A673 (cell line): ENCODE measurements around the gene FRMD3. TPM values are rescaled to one million over a fixed set of nuclear protein-coding genes. Genes with fewer than 3 reads are reported as not detected.

Experiments
- BruUV-seq: library from RNA; stranded (reverse); fragments of 400-500 nt; replicated peaks from 2 replicates; lab custom pipeline; 2021; lab: Mats Ljungman, UMichigan
- CTCF ChIA-PET: fragments of 300-600 bp; sonication (Branson Sonifier 250); formaldehyde crosslinking; loops from one replicate; lab custom pipeline; 2022; ENCODE audit warnings: antibody characterized with exemption; lab: Charles Lee
- POLR2A ChIA-PET: fragments of 300-600 bp; sonication (Branson Sonifier 250); formaldehyde crosslinking; loops from one replicate; lab custom pipeline; 2022; ENCODE audit warnings: antibody characterized with exemption; ENCODE audit not compliant: low non-redundant PET; lab: Charles Lee
- DNase-seq: peaks from one replicate; pipeline ENCODE4 v3.0.0-alpha.2; 2015; ENCODE audit warnings: low spot score
- H3K27ac ChIP-seq: fragments of 200-600 bp; sonication (generic); 2 replicates; pipeline ENCODE4 v1.5.1; 2016; ENCODE audit warnings: mixed run types, low read depth, mild to moderate bottlenecking, mixed read lengths, antibody characterized with exemption, low read length; ENCODE audit not compliant: poor library complexity, severe bottlenecking
- H3K27me3 ChIP-seq: fragments of 200-600 bp; sonication (generic); replicated peaks from 2 replicates; pipeline ENCODE4 v1.6.1; 2017; ENCODE audit warnings: mixed run types, low read depth, mild to moderate bottlenecking, mixed read lengths, antibody characterized with exemption, low read length; ENCODE audit not compliant: insufficient read depth, poor library complexity
- H3K36me3 ChIP-seq: fragments of 200-600 bp; sonication (generic); 2 replicates; pipeline ENCODE4 v1.6.1; 2016; ENCODE audit warnings: mixed run types, mild to moderate bottlenecking, mixed read lengths, antibody characterized with exemption, low read length; ENCODE audit not compliant: insufficient read depth, poor library complexity, severe bottlenecking
- H3K4me1 ChIP-seq: fragments of 200-600 bp; sonication (generic); 2 replicates; pipeline ENCODE4 v1.6.1; 2017; ENCODE audit warnings: mixed run types, mild to moderate bottlenecking, mixed read lengths, antibody characterized with exemption, low read length; ENCODE audit not compliant: insufficient read depth, poor library complexity, severe bottlenecking
- H3K4me3 ChIP-seq: fragments of 200-600 bp; sonication (generic); 2 replicates; pipeline ENCODE4 v1.5.1; 2016; ENCODE audit warnings: low read depth, mixed run types, mild to moderate bottlenecking, mixed read lengths, low read length; ENCODE audit not compliant: poor library complexity, severe bottlenecking
- H3K9me3 ChIP-seq: fragments of 200-600 bp; sonication (generic); 2 replicates; pipeline ENCODE4 v1.6.1; 2016; ENCODE audit warnings: mixed run types, low read depth, mild to moderate bottlenecking, mixed read lengths, antibody characterized with exemption, low read length; ENCODE audit not compliant: poor library complexity, severe bottlenecking
- CTCF ChIP-seq: fragments of 300-800, 200-600 bp; sonication (generic); conservative IDR thresholded peaks from 2 replicates; pipeline ENCODE4 v1.5.1; 2017; ENCODE audit warnings: low read depth, mild to moderate bottlenecking, antibody characterized with exemption, low read length, moderate library complexity, mixed read lengths
- EZH2 ChIP-seq: fragments of 200-600 bp; sonication (generic); IDR thresholded peaks from 2 replicates; pipeline ENCODE4 v1.6.1; 2017; ENCODE audit warnings: borderline replicate concordance, low read depth, mild to moderate bottlenecking, mixed read lengths, antibody characterized with exemption, low read length; ENCODE audit not compliant: poor library complexity, severe bottlenecking
- intact Hi-C: fragments of 100-400 bp; cut with micrococcal nuclease; formaldehyde crosslinking; loops from one replicate; pipeline ENCODE4 v1.10.0; 2022; ENCODE audit not compliant: unreplicated experiment
- total RNA-seq: library from RNA; stranded (reverse); gene quantifications from 2 replicates; pipeline ENCODE4 v1.2.3, GENCODE V29; 2021

Gene FRMD3
- total RNA-seq, 1 experiment from 2014 or later = 1.0 TPM

GRCh38 chr9:83264315-83264714 is 273.9 kb downstream of the FRMD3 start:
- ChIA-PET POLR2A (no interaction called here), CTCF (no interaction called here)
- no peak for TF ChIP-seq EZH2
- no peak for TF ChIP-seq CTCF
- H3K4me1 ChIP-seq = no peaks in the 10 kb centered on the region
- no peaks in the 10 kb centered on the region for H3K9me3 ChIP-seq
- DNase-seq = no peak
- intact Hi-C loops = no loop called here
- no peak overlapping the region for H3K27ac ChIP-seq
- H3K4me3 ChIP-seq = no peak overlapping the region
- H3K36me3 ChIP-seq = no peaks in the 10 kb centered on the region
- no peaks in the 10 kb centered on the region for H3K27me3 ChIP-seq
- no TSS peak for BruUV-seq

- H3K27ac ChIP-seq = no peak overlapping the region
- ChIA-PET POLR2A (no interaction called here), CTCF (no interaction called here)
- H3K9me3 ChIP-seq = no peaks in the 10 kb centered on the region
- no peaks in the 10 kb centered on the region for H3K27me3 ChIP-seq
- no peaks in the 10 kb centered on the region for H3K36me3 ChIP-seq
- no peaks in the 10 kb centered on the region for H3K4me1 ChIP-seq
- no peak overlapping the region for H3K4me3 ChIP-seq
- intact Hi-C loops = no loop called here
- BruUV-seq = no TSS peak
- TF ChIP-seq EZH2 = no peak
- TF ChIP-seq CTCF = no peak
- no peak for DNase-seq
These were observed 278.6 kb downstream of the FRMD3 start for GRCh38 chr9:83259558-83259957.

- ChIA-PET CTCF (no interaction called here), POLR2A (no interaction called here)
- no TSS peak for BruUV-seq
- H3K27ac ChIP-seq = no peak overlapping the region
- H3K9me3 ChIP-seq = no peaks in the 10 kb centered on the region
- H3K4me1 ChIP-seq = no peaks in the 10 kb centered on the region
- no peaks in the 10 kb centered on the region for H3K27me3 ChIP-seq
- intact Hi-C loops = no loop called here
- no peak overlapping the region for H3K4me3 ChIP-seq
- H3K36me3 ChIP-seq = no peaks in the 10 kb centered on the region
- DNase-seq = no peak
- TF ChIP-seq CTCF = no peak
- TF ChIP-seq EZH2 = no peak
These were observed 280.0 kb downstream of the FRMD3 start for GRCh38 chr9:83257937-83258891.
